Activated CD4-positive, alpha-beta memory T cell treated with anti-CD3 and anti-CD28 coated beads, Interleukin-2, amount 10 ng/mL, durations not matched to agents 7 days and 5 days (primary cell): ENCODE data around the gene CCNA1. TPM values are rescaled to one million over a fixed set of nuclear protein-coding genes. Genes with fewer than 3 reads are reported as not detected.

Experiments used
- CTCF ChIA-PET: fragments of 350-600 bp; sonication (Branson Sonifier 250); formaldehyde crosslinking; loops from one replicate; lab custom pipeline; 2021; ENCODE audit warnings: antibody characterized with exemption, inconsistent platforms; lab: Charles Lee
- POLR2A ChIA-PET: fragments of 350-600 bp; sonication (Branson Sonifier 250); formaldehyde crosslinking; loops from one replicate; lab custom pipeline; 2021; ENCODE audit warnings: antibody characterized with exemption; lab: Charles Lee
- DNase-seq: peaks from one replicate; pipeline ENCODE4 v3.0.0-alpha.2; 2020
- H3K27ac Mint-ChIP-seq: one replicate; pipeline ENCODE4 v1.8.0; 2021; ENCODE audit warnings: mild to moderate bottlenecking, mixed read lengths
- H3K27me3 Mint-ChIP-seq: one replicate; pipeline ENCODE4 v1.8.0; 2021; ENCODE audit warnings: mixed read lengths
- H3K36me3 Mint-ChIP-seq: one replicate; pipeline ENCODE4 v1.8.0; 2021; ENCODE audit warnings: low read depth, mixed read lengths
- H3K4me1 Mint-ChIP-seq: one replicate; pipeline ENCODE4 v1.8.0; 2021; ENCODE audit warnings: mixed read lengths
- H3K4me3 Mint-ChIP-seq: one replicate; pipeline ENCODE4 v1.8.0; 2021; ENCODE audit warnings: mild to moderate bottlenecking, mixed read lengths
- H3K9me3 Mint-ChIP-seq: one replicate; pipeline ENCODE4 v1.8.0; 2021; ENCODE audit warnings: mixed read lengths
- total RNA-seq, 2 experiments: library from RNA; stranded (reverse); gene quantifications; one replicate each; pipeline ENCODE4 v1.2.3, GENCODE V29; 2021

Gene CCNA1
- total RNA-seq, 2 experiments from 2014 or later = 3.5 to 3.8 TPM

GRCh38 chr13:36430247-36431203, 1.8 kb upstream of the CCNA1 start:
- ChIA-PET POLR2A (interaction anchor here (0.7 kb wide), 1 partner anchor 12 kb away, joined by 3 read pairs; no protein-coding TSS in a partner anchor), CTCF (interaction anchor here (2.6 kb wide), 1 partner anchor 12 kb away, joined by 11 read pairs; no protein-coding TSS in a partner anchor)
- H3K4me1 Mint-ChIP-seq = peaks cover 26% of the 10 kb centered on the region
- no peak for DNase-seq
- H3K9me3 Mint-ChIP-seq = no peaks in the 10 kb centered on the region
- H3K36me3 Mint-ChIP-seq = no peaks in the 10 kb centered on the region
- H3K4me3 Mint-ChIP-seq = peak overlapping the region; percentile 28
- peaks cover 64% of the 10 kb centered on the region for H3K27me3 Mint-ChIP-seq
- H3K27ac Mint-ChIP-seq = no peak overlapping the region

GRCh38 chr13:36431204-36432105, 840 bp upstream of the CCNA1 start:
- DNase-seq = no peak
- ChIA-PET CTCF (no interaction called here), POLR2A (interaction anchor here (0.7 kb wide), 1 partner anchor 13 kb away, joined by 3 read pairs; no protein-coding TSS in a partner anchor)
- Mint-ChIP-seq H3K9me3 (no peaks in the 10 kb centered on the region), H3K36me3 (no peaks in the 10 kb centered on the region), H3K27ac (no peak overlapping the region), H3K27me3 (peaks cover 61% of the 10 kb centered on the region), H3K4me1 (peaks cover 26% of the 10 kb centered on the region), H3K4me3 (peak overlapping the region; percentile 43)

DNA sequence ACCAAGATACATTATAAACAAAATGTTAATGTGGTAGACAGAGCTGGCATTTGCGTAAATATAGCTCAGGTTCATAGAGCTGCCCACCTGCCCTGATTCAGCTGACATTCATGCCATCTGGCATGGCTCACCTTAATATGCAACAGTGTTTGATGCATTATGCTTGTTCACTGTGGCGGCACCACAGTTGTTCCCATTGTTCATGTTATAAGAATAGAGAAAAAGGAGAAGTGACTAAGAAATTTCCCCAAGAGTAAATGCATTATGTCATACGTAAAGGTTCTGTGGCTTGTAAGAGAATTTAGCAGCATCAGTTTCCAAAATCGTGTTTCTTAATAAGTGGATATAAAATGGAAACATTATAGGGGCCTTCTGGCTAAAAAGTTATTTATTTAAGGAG, 4.5 kb downstream of the CCNA1 start:
- CTCF ChIA-PET = no interaction called here
- Mint-ChIP-seq H3K9me3 (no peaks in the 10 kb centered on the region), H3K4me3 (no peak overlapping the region), H3K4me1 (peaks cover 30% of the 10 kb centered on the region), H3K27ac (no peak overlapping the region), H3K27me3 (peaks cover 33% of the 10 kb centered on the region), H3K36me3 (no peaks in the 10 kb centered on the region)
- no peak for DNase-seq
- POLR2A ChIA-PET = no interaction called here

DNA sequence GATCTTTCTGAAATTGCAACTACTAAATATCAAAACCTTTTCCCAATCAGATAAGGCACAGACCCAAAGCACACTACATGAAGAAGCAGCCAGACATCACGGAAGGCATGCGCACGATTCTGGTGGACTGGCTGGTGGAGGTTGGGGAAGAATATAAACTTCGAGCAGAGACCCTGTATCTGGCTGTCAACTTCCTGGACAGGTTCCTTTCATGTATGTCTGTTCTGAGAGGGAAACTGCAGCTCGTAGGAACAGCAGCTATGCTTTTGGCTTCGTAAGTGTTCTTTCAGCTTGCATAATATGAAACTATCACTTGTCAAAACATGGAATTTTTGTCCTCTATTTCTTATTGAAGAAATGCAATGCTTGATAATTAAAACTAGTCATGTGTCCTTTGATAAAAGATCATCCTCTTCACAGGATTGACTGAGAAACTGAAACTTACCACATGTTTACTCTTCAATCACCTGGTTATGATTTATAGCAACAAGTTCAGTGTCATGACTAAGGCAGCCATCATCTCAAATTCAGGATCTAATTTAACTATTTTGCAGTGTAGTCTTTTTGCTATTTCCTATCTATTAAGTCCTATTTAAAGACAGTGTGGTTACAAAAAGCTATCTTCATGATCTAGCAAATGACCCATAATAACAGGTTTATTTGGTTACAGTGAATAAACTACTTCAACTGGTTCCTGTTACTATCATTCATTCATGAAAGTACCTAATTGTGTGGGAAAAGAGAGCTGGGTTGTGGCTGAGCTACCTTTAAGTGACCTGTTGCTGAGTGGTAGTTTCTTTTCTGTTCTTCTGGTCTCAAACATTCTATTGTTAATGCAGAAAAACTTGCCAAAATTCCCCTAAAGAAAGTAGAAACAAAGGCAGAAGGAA, 6.5 kb downstream of the CCNA1 start:
- POLR2A ChIA-PET = no interaction called here
- Mint-ChIP-seq H3K27ac (no peak overlapping the region), H3K4me3 (no peak overlapping the region), H3K27me3 (peaks cover 20% of the 10 kb centered on the region), H3K36me3 (peaks cover 4% of the 10 kb centered on the region), H3K9me3 (no peaks in the 10 kb centered on the region), H3K4me1 (peaks cover 19% of the 10 kb centered on the region)
- CTCF ChIA-PET = no interaction called here
- DNase-seq = no peak

DNA sequence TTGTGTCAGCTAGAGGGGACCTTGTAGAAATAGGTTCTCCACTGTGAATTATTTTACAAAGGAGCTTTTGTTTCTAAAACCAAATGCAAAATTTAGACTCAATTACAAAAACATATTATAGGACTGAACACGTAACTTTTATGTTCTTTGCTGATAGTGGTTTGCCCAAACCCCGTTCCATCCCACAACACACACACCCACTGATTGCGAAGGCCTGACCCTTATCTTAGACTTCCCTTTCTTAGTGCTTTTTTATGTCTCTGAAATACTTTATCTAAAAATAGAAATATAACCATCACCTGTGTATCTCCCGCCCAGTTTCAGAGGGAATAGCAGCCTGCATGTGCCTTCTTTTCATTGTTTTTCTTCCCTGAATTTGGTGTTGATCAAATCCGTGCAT, 13.0 kb downstream of the CCNA1 start:
- H3K36me3 Mint-ChIP-seq = peaks cover 4% of the 10 kb centered on the region
- H3K4me3 Mint-ChIP-seq = no peak overlapping the region
- no peak overlapping the region for H3K27ac Mint-ChIP-seq
- peaks cover 4% of the 10 kb centered on the region for H3K27me3 Mint-ChIP-seq
- no peaks in the 10 kb centered on the region for H3K4me1 Mint-ChIP-seq
- ChIA-PET CTCF (no interaction called here), POLR2A (no interaction called here)
- no peak for DNase-seq
- no peaks in the 10 kb centered on the region for H3K9me3 Mint-ChIP-seq

DNA sequence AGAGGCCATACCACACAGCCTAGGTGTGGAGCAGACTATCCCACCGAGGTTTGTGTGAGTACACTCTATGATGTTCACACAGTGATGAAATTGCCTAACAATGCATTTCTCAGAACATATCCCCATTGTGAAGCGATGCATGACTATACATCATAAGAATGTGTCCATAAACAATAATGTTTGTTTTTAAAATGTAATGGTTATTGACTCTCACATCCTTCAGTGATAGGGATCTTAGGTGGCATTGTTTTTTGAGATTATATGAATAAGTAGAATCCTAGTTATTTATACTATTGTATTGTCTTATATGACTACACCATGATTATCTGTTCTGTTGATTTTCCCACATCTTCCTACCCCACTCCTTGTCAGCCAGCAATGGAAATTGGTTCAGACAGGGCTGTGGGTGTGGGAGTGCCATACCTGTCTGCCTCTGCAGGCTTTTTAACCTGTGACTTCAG, 13.6 kb downstream of the CCNA1 start:
- Mint-ChIP-seq H3K27me3 (peaks cover 7% of the 10 kb centered on the region), H3K4me1 (no peaks in the 10 kb centered on the region), H3K4me3 (no peak overlapping the region), H3K27ac (no peak overlapping the region), H3K9me3 (no peaks in the 10 kb centered on the region), H3K36me3 (peaks cover 4% of the 10 kb centered on the region)
- DNase-seq = no peak
- POLR2A ChIA-PET = no interaction called here
- CTCF ChIA-PET = no interaction called here

DNA sequence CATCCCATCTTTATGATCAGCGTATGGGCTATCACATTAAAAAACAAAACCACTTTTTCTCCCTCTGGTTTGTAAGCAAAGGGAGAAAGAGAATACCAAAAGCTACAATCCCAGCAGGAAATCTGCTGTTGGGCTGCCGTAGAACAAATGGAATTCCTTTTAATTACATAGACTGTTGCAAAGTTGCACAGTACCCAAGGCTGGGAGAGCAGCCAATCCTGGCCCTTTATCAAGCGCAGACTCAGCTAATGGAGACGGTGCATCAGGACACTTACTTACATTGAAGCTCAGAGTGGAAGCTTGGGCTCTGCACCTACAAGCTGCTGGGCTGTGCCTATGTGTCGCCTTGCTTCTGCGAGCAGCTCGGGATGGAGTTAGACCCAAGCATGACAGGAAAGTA, 15.2 kb downstream of the CCNA1 start:
- peaks cover 5% of the 10 kb centered on the region for H3K4me1 Mint-ChIP-seq
- no peak for DNase-seq
- H3K27me3 Mint-ChIP-seq = peaks cover 10% of the 10 kb centered on the region
- no peak overlapping the region for H3K27ac Mint-ChIP-seq
- H3K36me3 Mint-ChIP-seq = no peaks in the 10 kb centered on the region
- POLR2A ChIA-PET = no interaction called here
- no peak overlapping the region for H3K4me3 Mint-ChIP-seq
- H3K9me3 Mint-ChIP-seq = no peaks in the 10 kb centered on the region
- CTCF ChIA-PET = no interaction called here

- Mint-ChIP-seq H3K9me3 (no peaks in the 10 kb centered on the region), H3K4me3 (no peak overlapping the region), H3K36me3 (no peaks in the 10 kb centered on the region), H3K27ac (no peak overlapping the region), H3K4me1 (peaks cover 5% of the 10 kb centered on the region), H3K27me3 (peaks cover 8% of the 10 kb centered on the region)
- POLR2A ChIA-PET = no interaction called here
- DNase-seq = no peak
- CTCF ChIA-PET = no interaction called here
Observed at GRCh38 chr13:36450534-36450933, 18.2 kb downstream of the CCNA1 start.

GRCh38 chr13:36453516-36453915, 21.2 kb downstream of the CCNA1 start:
- POLR2A ChIA-PET = no interaction called here

DNA sequence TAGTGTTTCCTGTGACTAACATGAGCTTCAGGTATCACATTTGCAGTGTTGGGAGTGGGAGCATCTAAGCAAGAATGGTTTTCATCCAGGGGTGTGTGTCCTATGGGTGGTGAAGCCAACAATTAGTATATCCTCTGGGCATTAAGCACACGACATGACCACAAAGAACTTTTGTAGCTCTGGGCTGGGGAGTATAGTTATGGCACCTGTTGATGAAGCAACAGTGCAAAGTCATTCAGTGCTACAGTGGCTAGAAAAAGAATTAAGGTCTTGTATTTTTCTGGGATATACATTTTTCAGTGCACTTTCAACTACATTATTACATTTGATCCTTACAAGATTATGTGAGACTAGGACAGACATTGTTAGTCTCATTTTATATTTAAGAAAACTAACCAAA, 21.8 kb downstream of the CCNA1 start:
- Mint-ChIP-seq H3K4me1 (peaks cover 5% of the 10 kb centered on the region), H3K4me3 (no peak overlapping the region), H3K27ac (no peak overlapping the region), H3K9me3 (no peaks in the 10 kb centered on the region), H3K27me3 (peaks cover 10% of the 10 kb centered on the region), H3K36me3 (no peaks in the 10 kb centered on the region)
- DNase-seq = no peak
- POLR2A ChIA-PET = no interaction called here
- CTCF ChIA-PET = no interaction called here

More at GRCh38 chr13:36453516-36453915, 21.2 kb downstream of the CCNA1 start:
- H3K4me3 Mint-ChIP-seq = no peak overlapping the region
- no peak overlapping the region for H3K27ac Mint-ChIP-seq
- DNase-seq = no peak
- peaks cover 10% of the 10 kb centered on the region for H3K27me3 Mint-ChIP-seq
- peaks cover 5% of the 10 kb centered on the region for H3K4me1 Mint-ChIP-seq
- H3K36me3 Mint-ChIP-seq = no peaks in the 10 kb centered on the region
- H3K9me3 Mint-ChIP-seq = no peaks in the 10 kb centered on the region
- CTCF ChIA-PET = no interaction called here

GRCh38 chr13:36454987-36455386, 22.7 kb downstream of the CCNA1 start:
- no peaks in the 10 kb centered on the region for H3K9me3 Mint-ChIP-seq
- H3K27ac Mint-ChIP-seq = no peak overlapping the region
- H3K36me3 Mint-ChIP-seq = no peaks in the 10 kb centered on the region
- peaks cover 12% of the 10 kb centered on the region for H3K27me3 Mint-ChIP-seq
- H3K4me3 Mint-ChIP-seq = no peak overlapping the region
- ChIA-PET CTCF (no interaction called here), POLR2A (no interaction called here)
- peaks cover 5% of the 10 kb centered on the region for H3K4me1 Mint-ChIP-seq
- DNase-seq = no peak

GRCh38 chr13:36456577-36456976, 24.3 kb downstream of the CCNA1 start:
- no peaks in the 10 kb centered on the region for H3K9me3 Mint-ChIP-seq
- peaks cover 3% of the 10 kb centered on the region for H3K4me1 Mint-ChIP-seq
- no peak overlapping the region for H3K4me3 Mint-ChIP-seq
- peaks cover 9% of the 10 kb centered on the region for H3K27me3 Mint-ChIP-seq
- DNase-seq = no peak
- H3K36me3 Mint-ChIP-seq = no peaks in the 10 kb centered on the region
- H3K27ac Mint-ChIP-seq = no peak overlapping the region
- ChIA-PET POLR2A (no interaction called here), CTCF (no interaction called here)
